Left hindlimb (tissue), 1 donor: ENCODE measurements around the gene WDR31.
"Not testable (repeated sequence)": the region's sequence is repeated elsewhere in the genome, so short reads cannot be mapped to it uniquely, and the experiment has no call there.

Source experiments
- DNase-seq: peaks from one replicate; pipeline ENCODE4 v3.0.0-alpha.2; 2018

WDR31 gene

GRCh38 chr9:113368348-113368981 lies 28.4 kb upstream of the WDR31 start:
- no peak for DNase-seq

GRCh38 chr9:113365652-113366051 lies 25.6 kb upstream of the WDR31 start:
- DNase-seq = not testable (repeated sequence)

GRCh38 chr9:113364951-113365350 lies 24.9 kb upstream of the WDR31 start:
- DNase-seq = no peak

- no peak for DNase-seq
These were observed 23.3 kb upstream of the WDR31 start for GRCh38 chr9:113363336-113363735.

- DNase-seq = no peak
These were observed 21.4 kb upstream of the WDR31 start for GRCh38 chr9:113361304-113362018.

GRCh38 chr9:113360242-113360842 lies 20.3 kb upstream of the WDR31 start:
- no peak for DNase-seq

GRCh38 chr9:113359385-113359784 lies 19.3 kb upstream of the WDR31 start:
- no peak for DNase-seq

- no peak for DNase-seq
These were observed 16.7 kb upstream of the WDR31 start for GRCh38 chr9:113356686-113357292.

GRCh38 chr9:113355040-113355596 lies 15.0 kb upstream of the WDR31 start:
- no peak for DNase-seq

GRCh38 chr9:113352411-113352810 lies 12.3 kb upstream of the WDR31 start:
- no peak for DNase-seq

- DNase-seq = no peak
These were observed 11.9 kb upstream of the WDR31 start for GRCh38 chr9:113352006-113352405.

GRCh38 chr9:113350937-113351336 lies 10.9 kb upstream of the WDR31 start:
- no peak for DNase-seq

- DNase-seq = no peak
These were observed 10.1 kb upstream of the WDR31 start for GRCh38 chr9:113350107-113350661.

- no peak for DNase-seq
These were observed 9.5 kb upstream of the WDR31 start, which contains the start of gene BSPRY for GRCh38 chr9:113349445-113350094. BSPRY (plus strand) TSS chr9:113349541; CDS start chr9:113349580, 39 bp downstream.

- no peak for DNase-seq
These were observed 9.0 kb upstream of the WDR31 start for GRCh38 chr9:113349066-113349444.

- no peak for DNase-seq
These were observed 8.4 kb upstream of the WDR31 start for GRCh38 chr9:113348437-113348836.

GRCh38 chr9:113345671-113346070 lies 5.6 kb upstream of the WDR31 start:
- DNase-seq = no peak

- no peak for DNase-seq
These were observed 5.1 kb upstream of the WDR31 start for GRCh38 chr9:113345190-113345589.

- peak; percentile 77 for DNase-seq
These were observed 3.7 kb upstream of the WDR31 start for GRCh38 chr9:113343732-113344231.

GRCh38 chr9:113341712-113342410 lies 1.8 kb upstream of the WDR31 start:
- DNase-seq = no peak

- DNase-seq = no peak
These were observed 2.4 kb downstream of the WDR31 start for GRCh38 chr9:113337714-113338113.

GRCh38 chr9:113331780-113332179 lies 8.3 kb downstream of the WDR31 start:
- no peak for DNase-seq
